T-cell (primary cell): ENCODE measurements around the gene PAPSS2. TPM values are rescaled to one million over a fixed set of nuclear protein-coding genes. Genes with fewer than 3 reads are reported as not detected.

Experiments used
- ATAC-seq, 4 experiments: fragments of 200-7000 bp in 3 of 4; fragments of 150-1000 bp in 1 of 4; cut with Tn5 transposase; replicated peaks in 1 of 4; 1 replicate in 3 of 4; 2 replicates in 1 of 4; pipeline ENCODE4 v1.10.0; 2021; ENCODE audit warnings: moderate library complexity in 3 of 4, mild to moderate bottlenecking in 2 of 4, moderate number of reproducible peaks in 1 of 4
- CTCF ChIA-PET, 2 donors: fragments of 300-600 bp; sonication (Branson Sonifier 250); formaldehyde crosslinking; loops; one replicate each; lab custom pipeline; 2022; ENCODE audit warnings: antibody characterized with exemption in 2 of 2; lab: Charles Lee
- POLR2A ChIA-PET, 2 donors: fragments of 300-600 bp; sonication (Branson Sonifier 250); formaldehyde crosslinking; loops; one replicate each; lab custom pipeline; 2022; ENCODE audit warnings: antibody characterized with exemption in 2 of 2; lab: Charles Lee
- DNase-seq, 35 experiments: peaks; one replicate each; pipeline versions ENCODE4 v3.0.0 to v3.0.0-alpha.2; 2013 to 2023
- H3K27ac ChIP-seq: one replicate; pipeline ENCODE4 v1.5.1; 2013; ENCODE audit warnings: low read length
- H3K27me3 ChIP-seq, 2 experiments: replicated peaks in 1 of 2; 1 replicate in 1 of 2; 2 replicates in 1 of 2; pipeline versions ENCODE4 v1.6.1 to v1.7.0; 2013; ENCODE audit warnings: low read length in 1 of 2, mixed read lengths in 1 of 2; ENCODE audit not compliant: control insufficient read depth in 2 of 2, insufficient read depth in 2 of 2; ENCODE audit errors: extremely low read depth in 1 of 2
- H3K36me3 ChIP-seq, 2 donors: 1 replicate in 1 of 2; 2 replicates in 1 of 2; pipeline versions ENCODE4 v1.6.1 to v1.7.0; 2013; ENCODE audit warnings: low read length in 1 of 2; ENCODE audit not compliant: control insufficient read depth in 2 of 2, insufficient read depth in 1 of 2; ENCODE audit errors: extremely low read depth in 1 of 2
- H3K4me1 ChIP-seq, 2 experiments: 1 replicate in 1 of 2; 2 replicates in 1 of 2; pipeline versions ENCODE4 v1.6.1 to v1.7.0; 2013; ENCODE audit warnings: low read length in 2 of 2, mixed read lengths in 1 of 2; ENCODE audit not compliant: insufficient read depth in 2 of 2, control insufficient read depth in 1 of 2; ENCODE audit errors: extremely low read depth in 1 of 2
- H3K4me3 ChIP-seq, 2 donors: 1 replicate in 1 of 2; 2 replicates in 1 of 2; pipeline versions ENCODE4 v1.5.1 to v1.7.0; 2013; ENCODE audit warnings: mild to moderate bottlenecking in 2 of 2, low read length in 1 of 2, moderate library complexity in 1 of 2; ENCODE audit not compliant: control insufficient read depth in 1 of 2; ENCODE audit errors: extremely low read depth in 1 of 2
- H3K9me3 ChIP-seq: 2 replicates; pipeline ENCODE4 v1.7.0; 2013
- H3K27ac Mint-ChIP-seq, 2 donors: one replicate each; pipeline ENCODE4 v1.8.0; 2020 to 2021; ENCODE audit warnings: mild to moderate bottlenecking in 2 of 2, mixed read lengths in 2 of 2
- H3K27me3 Mint-ChIP-seq, 2 donors: one replicate each; pipeline ENCODE4 v1.8.0; 2021 to 2022; ENCODE audit warnings: mixed read lengths in 2 of 2
- H3K36me3 Mint-ChIP-seq: one replicate; pipeline ENCODE4 v1.8.0; 2021; ENCODE audit warnings: mixed read lengths
- H3K4me1 Mint-ChIP-seq, 3 donors: one replicate each; pipeline ENCODE4 v1.8.0; 2020 to 2022; ENCODE audit warnings: mixed read lengths in 3 of 3, mild to moderate bottlenecking in 1 of 3
- H3K4me3 Mint-ChIP-seq, 3 donors: one replicate each; pipeline ENCODE4 v1.8.0; 2020 to 2022; ENCODE audit warnings: mild to moderate bottlenecking in 3 of 3, mixed read lengths in 3 of 3, moderate library complexity in 3 of 3
- H3K9me3 Mint-ChIP-seq, 3 donors: one replicate each; pipeline ENCODE4 v1.8.0; 2020 to 2022; ENCODE audit warnings: mixed read lengths in 3 of 3
- WGBS: methylation state at CpG from one replicate; pipeline ENCODE4 v1.1.5; 2013; ENCODE audit warnings: missing lambda C conversion rate; ENCODE audit not compliant: insufficient coverage; 5-methylcytosine and 5-hydroxymethylcytosine counted together
- total RNA-seq, 35 experiments: library from RNA in 6 of 35; stranded (reverse) in 6 of 35; fragments of 120-200 nt in 1 of 35; gene quantifications; one replicate each; pipeline versions ENCODE4 v1.2.1 to v1.2.4 and lab custom pipeline; 2013 to 2026

The PAPSS2 gene
- total RNA-seq, 5 donors from 2014 or later (not counting 1 experiment from before 2014, with no cell fraction given): 0.35 to 1.8 (median 0.61) TPM; not detected in 2

- Mint-ChIP-seq H3K9me3 (no peaks in the 10 kb centered on the region), H3K27me3 (peaks cover 40 to 45% of the 10 kb centered on the region in 2 donors), H3K36me3 (no peaks in the 10 kb centered on the region), H3K27ac (no peak overlapping the region), H3K4me3 (no peak overlapping the region), H3K4me1 (peaks cover 12 to 14% (median 12%) of the 10 kb centered on the region in 3 donors)
- Histone ChIP-seq H3K4me1 (peaks cover 0 to 9% of the 10 kb centered on the region in 2 experiments), H3K36me3 (no peaks in the 10 kb centered on the region), H3K27ac (no peak overlapping the region), H3K4me3 (no peak overlapping the region), H3K27me3 (peaks cover 2 to 27% of the 10 kb centered on the region in 2 experiments), H3K9me3 (no peaks in the 10 kb centered on the region)
- no peak for ATAC-seq
- no peak for DNase-seq
- CTCF ChIA-PET: no interaction called here
- POLR2A ChIA-PET: interaction anchor here (0.5 to 0.7 kb wide), 2 partner anchors 12 to 1954 kb away, joined by 3 to 10 read pairs; no protein-coding TSS in a partner anchor
- 92% methylated on average over 2 of the region's 6 CpGs for WGBS
Observed at GRCh38 chr10:87661861-87662785, 2.4 kb downstream of the PAPSS2 start.

- no peaks in the 10 kb centered on the region for H3K9me3 ChIP-seq
- no peak for ATAC-seq
- peaks cover 7 to 10% (median 9%) of the 10 kb centered on the region in 3 donors for H3K4me1 Mint-ChIP-seq
- 100% methylated on average over 1 of the region's 2 CpGs for WGBS
- no peaks in the 10 kb centered on the region for H3K36me3 ChIP-seq
- CTCF ChIA-PET: no interaction called here
- H3K4me1 ChIP-seq: peaks cover 0 to 9% of the 10 kb centered on the region in 2 experiments
- H3K27me3 ChIP-seq: peaks cover 2 to 20% of the 10 kb centered on the region in 2 experiments
- no peak for DNase-seq
- H3K27ac ChIP-seq: no peak overlapping the region
- H3K27me3 Mint-ChIP-seq: peaks cover 40% of the 10 kb centered on the region in 2 donors
- POLR2A ChIA-PET: no interaction called here
- no peaks in the 10 kb centered on the region for H3K9me3 Mint-ChIP-seq
- no peak overlapping the region for H3K4me3 Mint-ChIP-seq
- no peak overlapping the region for H3K4me3 ChIP-seq
- H3K36me3 Mint-ChIP-seq: no peaks in the 10 kb centered on the region
- H3K27ac Mint-ChIP-seq: no peak overlapping the region
Observed at GRCh38 chr10:87664276-87664701, 4.6 kb downstream of the PAPSS2 start.

- no peaks in the 10 kb centered on the region for H3K36me3 Mint-ChIP-seq
- no peaks in the 10 kb centered on the region for H3K9me3 Mint-ChIP-seq
- no peaks in the 10 kb centered on the region for H3K9me3 ChIP-seq
- DNase-seq (no peak), ATAC-seq (no peak)
- no peak overlapping the region for H3K4me3 Mint-ChIP-seq
- no peaks in the 10 kb centered on the region for H3K36me3 ChIP-seq
- peaks cover 19 to 21% of the 10 kb centered on the region in 2 donors for H3K27me3 Mint-ChIP-seq
- ChIA-PET CTCF (no interaction called here), POLR2A (no interaction called here)
- whole genome bisulfite sequencing: no CpG with 5 or more reads among the region's 2 CpGs
- H3K27me3 ChIP-seq: peaks cover 0 to 3% of the 10 kb centered on the region in 2 experiments
- H3K27ac ChIP-seq: no peak overlapping the region
- H3K4me1 Mint-ChIP-seq: no peaks in the 10 kb centered on the region
- H3K27ac Mint-ChIP-seq: no peak overlapping the region
- no peaks in the 10 kb centered on the region for H3K4me1 ChIP-seq
- no peak overlapping the region for H3K4me3 ChIP-seq
Observed at GRCh38 chr10:87667493-87667892, 7.8 kb downstream of the PAPSS2 start.

GRCh38 chr10:87668324-87669074 lies 8.8 kb downstream of the PAPSS2 start:
- ATAC-seq (no peak), DNase-seq (no peak)
- Mint-ChIP-seq H3K4me3 (no peak overlapping the region), H3K9me3 (no peaks in the 10 kb centered on the region), H3K36me3 (no peaks in the 10 kb centered on the region), H3K27me3 (peaks cover 19 to 20% of the 10 kb centered on the region in 2 donors), H3K27ac (no peak overlapping the region), H3K4me1 (no peaks in the 10 kb centered on the region)
- H3K4me1 ChIP-seq: no peaks in the 10 kb centered on the region
- H3K27ac ChIP-seq: no peak overlapping the region
- no peak overlapping the region for H3K4me3 ChIP-seq
- ChIA-PET POLR2A (no interaction called here), CTCF (interaction anchor here in 1 of 2 donors (1.0 to 1.1 kb wide), 2 partner anchors 16 to 17 kb away, joined by 3 read pairs; no protein-coding TSS in a partner anchor)
- H3K9me3 ChIP-seq: no peaks in the 10 kb centered on the region
- peaks cover 0 to 3% of the 10 kb centered on the region in 2 experiments for H3K27me3 ChIP-seq
- WGBS: 100% methylated on average over 1 of the region's 5 CpGs
- H3K36me3 ChIP-seq: no peaks in the 10 kb centered on the region

GRCh38 chr10:87669752-87670151 lies 10.1 kb downstream of the PAPSS2 start:
- H3K27ac Mint-ChIP-seq: no peak overlapping the region
- H3K27me3 Mint-ChIP-seq: peaks cover 9 to 19% of the 10 kb centered on the region in 2 donors
- H3K4me1 ChIP-seq: no peaks in the 10 kb centered on the region
- WGBS: no CpG with 5 or more reads among the region's 1 CpG
- H3K36me3 ChIP-seq: no peaks in the 10 kb centered on the region
- CTCF ChIA-PET: no interaction called here
- H3K4me3 Mint-ChIP-seq: no peak overlapping the region
- no peak for ATAC-seq
- POLR2A ChIA-PET: no interaction called here
- H3K9me3 Mint-ChIP-seq: no peaks in the 10 kb centered on the region
- peaks cover 0 to 3% of the 10 kb centered on the region in 2 experiments for H3K27me3 ChIP-seq
- H3K4me3 ChIP-seq: no peak overlapping the region
- no peak for DNase-seq
- no peak overlapping the region for H3K27ac ChIP-seq
- H3K9me3 ChIP-seq: no peaks in the 10 kb centered on the region
- no peaks in the 10 kb centered on the region for H3K36me3 Mint-ChIP-seq
- H3K4me1 Mint-ChIP-seq: no peaks in the 10 kb centered on the region

- H3K9me3 Mint-ChIP-seq: no peaks in the 10 kb centered on the region
- no peaks in the 10 kb centered on the region for H3K4me1 ChIP-seq
- no peaks in the 10 kb centered on the region for H3K4me1 Mint-ChIP-seq
- no peak for DNase-seq
- CTCF ChIA-PET: no interaction called here
- no peaks in the 10 kb centered on the region for H3K36me3 ChIP-seq
- no peaks in the 10 kb centered on the region for H3K9me3 ChIP-seq
- peaks cover 9 to 19% of the 10 kb centered on the region in 2 donors for H3K27me3 Mint-ChIP-seq
- no peak overlapping the region for H3K4me3 ChIP-seq
- no peak overlapping the region for H3K27ac ChIP-seq
- H3K4me3 Mint-ChIP-seq: no peak overlapping the region
- POLR2A ChIA-PET: no interaction called here
- ATAC-seq: no peak
- no peaks in the 10 kb centered on the region for H3K36me3 Mint-ChIP-seq
- H3K27ac Mint-ChIP-seq: no peak overlapping the region
- H3K27me3 ChIP-seq: peaks cover 0 to 3% of the 10 kb centered on the region in 2 experiments
Observed at GRCh38 chr10:87670586-87670985, 10.9 kb downstream of the PAPSS2 start.
